Measurements from ENCODE around the gene EML5.

DNA sequence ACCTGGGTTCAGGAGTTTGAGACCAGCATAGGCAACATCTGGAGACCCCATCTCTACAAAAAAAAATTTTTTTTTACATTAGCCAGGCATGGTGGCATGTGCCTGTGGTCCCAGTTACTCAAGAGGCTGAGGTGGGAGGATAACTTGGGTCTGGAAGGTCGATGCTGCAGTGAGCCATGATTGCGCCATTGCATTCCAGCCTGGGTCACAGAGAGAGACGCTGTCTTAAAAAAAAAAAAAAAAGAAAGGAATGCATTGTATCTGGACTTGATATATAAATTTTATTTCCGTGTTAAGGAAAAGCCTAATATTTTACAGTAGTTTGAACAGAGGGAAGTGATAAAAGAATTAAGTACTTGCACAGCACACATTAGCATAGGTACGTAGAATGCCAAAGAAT, 132.7 kb downstream of the EML5 start:
- TF ChIP-seq POLR2A (IDR thresholded peaks at IDR 0.05; ENCODE audit: low read depth, low read length): no peak
- no peak for TF ChIP-seq POLR2AphosphoS5 (IDR thresholded peaks at IDR 0.05; ENCODE audit: low read depth, low read length)
- TF ChIP-seq TAF1 (IDR thresholded peaks at IDR 0.05; ENCODE audit: borderline replicate concordance, low read depth, low read length): no peak

Measured in GM12892 (cell line).